ENCODE measurements around the gene BTBD10. TPM values are rescaled to one million over a fixed set of nuclear protein-coding genes. Genes with fewer than 3 reads are reported as not detected.

Gene BTBD10
- total RNA-seq, 1 experiment from 2014 or later = 58.0 TPM

DNA sequence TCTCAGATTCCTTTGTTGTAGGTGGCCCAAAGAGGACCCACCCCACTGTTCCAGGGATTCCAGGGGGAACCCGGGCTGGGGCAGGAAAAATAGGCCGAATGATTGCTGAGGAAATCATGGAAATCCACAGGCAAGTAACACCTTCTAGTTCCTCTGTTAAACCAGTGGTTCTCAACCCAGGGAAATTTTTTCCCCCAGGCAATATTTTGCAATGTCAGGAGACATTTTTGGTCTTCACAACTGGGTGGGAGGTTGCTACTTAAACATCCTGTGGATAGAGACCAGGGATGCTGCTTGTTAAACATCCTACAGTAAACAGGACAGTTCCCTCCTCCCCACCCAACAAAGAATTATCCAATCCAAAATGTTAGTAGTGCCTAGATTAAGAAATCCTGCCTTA is 84.7 kb downstream of the BTBD10 start:
- Histone ChIP-seq H2AFZ (ENCODE audit: low read length) (no peak overlapping the region), H4K20me1 (ENCODE audit: insufficient read depth, low read depth, low read length) (no peaks in the 10 kb centered on the region), H3K9me2 (replicated peaks; ENCODE audit: insufficient read depth, low read length) (no peaks in the 10 kb centered on the region), H3K36me3 (ENCODE audit: insufficient read depth, low read length) (peaks cover 4% of the 10 kb centered on the region; the same call in 1 of the 2 replicates), H3K9me3 (ENCODE audit: low read length) (no peaks in the 10 kb centered on the region), H3K4me1 (ENCODE audit: low read length) (no peaks in the 10 kb centered on the region), H3K4me3 (ENCODE audit: low read length) (no peak overlapping the region), H3K27me3 (ENCODE audit: low read length) (no peaks in the 10 kb centered on the region), H3K9ac (ENCODE audit: low read length) (no peak overlapping the region), H3K79me2 (ENCODE audit: low read length) (no peaks in the 10 kb centered on the region), H3K27ac (ENCODE audit: low read length) (no peak overlapping the region), H3K4me2 (ENCODE audit: low read depth, low read length, poor library complexity, severe bottlenecking) (no peak overlapping the region)
- DNase-seq = no peak

GRCh38 chr11:13376838-13377237 is 86.2 kb downstream of the BTBD10 start:
- H3K79me2 ChIP-seq (ENCODE audit: low read length) = no peaks in the 10 kb centered on the region
- H2AFZ ChIP-seq (ENCODE audit: low read length) = no peak overlapping the region
- no peak overlapping the region for H3K4me3 ChIP-seq (ENCODE audit: low read length)
- DNase-seq = no peak
- H3K4me2 ChIP-seq (ENCODE audit: low read depth, low read length, poor library complexity, severe bottlenecking) = no peak overlapping the region
- H3K27me3 ChIP-seq (ENCODE audit: low read length) = no peaks in the 10 kb centered on the region
- H3K9ac ChIP-seq (ENCODE audit: low read length) = no peak overlapping the region
- no peaks in the 10 kb centered on the region for H3K4me1 ChIP-seq (ENCODE audit: low read length)
- no peak overlapping the region for H3K27ac ChIP-seq (ENCODE audit: low read length)
- H3K9me2 ChIP-seq (replicated peaks; ENCODE audit: insufficient read depth, low read length) = no peaks in the 10 kb centered on the region
- no peaks in the 10 kb centered on the region for H3K9me3 ChIP-seq (ENCODE audit: low read length)
- H3K36me3 ChIP-seq (ENCODE audit: insufficient read depth, low read length) = no peaks in the 10 kb centered on the region
- no peaks in the 10 kb centered on the region for H4K20me1 ChIP-seq (ENCODE audit: insufficient read depth, low read depth, low read length)

DNA sequence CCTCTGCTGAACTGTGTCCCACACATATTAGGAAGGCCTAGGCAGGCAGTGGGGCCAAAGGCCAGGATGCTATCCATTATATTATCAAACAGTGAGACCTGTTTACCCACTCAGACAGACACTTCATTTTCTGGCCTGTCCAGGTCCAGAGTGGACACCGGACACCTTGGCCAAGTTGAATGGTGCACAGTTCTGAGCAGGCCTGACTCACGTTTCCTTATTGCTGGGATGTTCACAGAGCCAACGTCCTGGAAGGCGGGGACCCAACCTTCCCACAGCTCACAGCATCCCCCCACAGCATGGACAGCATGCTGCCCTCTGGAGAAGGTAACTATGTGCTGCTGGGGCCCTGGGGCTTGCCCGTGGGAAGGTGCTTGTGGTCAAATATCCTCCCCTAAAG is 86.6 kb downstream of the BTBD10 start:
- no peak overlapping the region for H3K4me3 ChIP-seq (ENCODE audit: low read length)
- H3K4me2 ChIP-seq (ENCODE audit: low read depth, low read length, poor library complexity, severe bottlenecking) = no peak overlapping the region
- H3K79me2 ChIP-seq (ENCODE audit: low read length) = no peaks in the 10 kb centered on the region
- no peak for DNase-seq
- H3K27me3 ChIP-seq (ENCODE audit: low read length) = no peaks in the 10 kb centered on the region
- H4K20me1 ChIP-seq (ENCODE audit: insufficient read depth, low read depth, low read length) = no peaks in the 10 kb centered on the region
- H3K4me1 ChIP-seq (ENCODE audit: low read length) = no peaks in the 10 kb centered on the region
- no peak overlapping the region for H3K27ac ChIP-seq (ENCODE audit: low read length)
- H3K9me2 ChIP-seq (replicated peaks; ENCODE audit: insufficient read depth, low read length) = no peaks in the 10 kb centered on the region
- H3K9me3 ChIP-seq (ENCODE audit: low read length) = no peaks in the 10 kb centered on the region
- no peak overlapping the region for H3K9ac ChIP-seq (ENCODE audit: low read length)
- no peaks in the 10 kb centered on the region for H3K36me3 ChIP-seq (ENCODE audit: insufficient read depth, low read length)
- no peak overlapping the region for H2AFZ ChIP-seq (ENCODE audit: low read length)

DNA sequence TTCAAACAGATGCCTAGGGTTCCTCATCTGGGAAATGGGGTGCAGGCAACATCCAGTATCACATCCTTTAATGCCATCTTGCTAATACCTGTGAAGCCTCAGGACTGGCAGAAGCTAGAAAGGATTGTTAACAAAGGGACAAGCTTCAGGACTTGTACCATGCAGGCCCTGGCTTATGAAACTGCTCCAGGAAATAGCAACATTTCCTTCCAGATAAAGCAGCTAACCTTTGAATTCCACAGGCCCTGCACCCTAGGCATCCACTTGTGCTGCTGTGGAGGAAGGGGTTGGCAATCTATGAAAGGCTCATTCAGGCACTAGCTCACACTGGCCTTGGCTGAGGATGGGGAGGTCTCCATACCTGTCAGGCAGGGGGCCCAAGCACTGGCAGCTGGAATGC is 87.2 kb downstream of the BTBD10 start:
- Histone ChIP-seq H3K79me2 (ENCODE audit: low read length) (no peaks in the 10 kb centered on the region), H2AFZ (ENCODE audit: low read length) (no peak overlapping the region), H3K9ac (ENCODE audit: low read length) (no peak overlapping the region), H3K4me1 (ENCODE audit: low read length) (no peaks in the 10 kb centered on the region), H3K4me2 (ENCODE audit: low read depth, low read length, poor library complexity, severe bottlenecking) (no peak overlapping the region), H3K27me3 (ENCODE audit: low read length) (no peaks in the 10 kb centered on the region), H3K27ac (ENCODE audit: low read length) (no peak overlapping the region), H4K20me1 (ENCODE audit: insufficient read depth, low read depth, low read length) (no peaks in the 10 kb centered on the region), H3K36me3 (ENCODE audit: insufficient read depth, low read length) (no peaks in the 10 kb centered on the region), H3K9me2 (replicated peaks; ENCODE audit: insufficient read depth, low read length) (no peaks in the 10 kb centered on the region), H3K4me3 (ENCODE audit: low read length) (no peak overlapping the region), H3K9me3 (ENCODE audit: low read length) (no peaks in the 10 kb centered on the region)
- DNase-seq = no peak

GRCh38 chr11:13373216-13373615 is 89.8 kb downstream of the BTBD10 start:
- Histone ChIP-seq H3K27me3 (ENCODE audit: low read length) (no peaks in the 10 kb centered on the region), H3K4me3 (ENCODE audit: low read length) (no peak overlapping the region), H3K79me2 (ENCODE audit: low read length) (no peaks in the 10 kb centered on the region), H2AFZ (ENCODE audit: low read length) (no peak overlapping the region), H3K36me3 (ENCODE audit: insufficient read depth, low read length) (no peaks in the 10 kb centered on the region), H3K27ac (ENCODE audit: low read length) (no peak overlapping the region), H4K20me1 (ENCODE audit: insufficient read depth, low read depth, low read length) (no peaks in the 10 kb centered on the region), H3K4me1 (ENCODE audit: low read length) (no peaks in the 10 kb centered on the region; the same call in 1 of the 2 replicates), H3K9me3 (ENCODE audit: low read length) (no peaks in the 10 kb centered on the region), H3K4me2 (ENCODE audit: low read depth, low read length, poor library complexity, severe bottlenecking) (no peak overlapping the region), H3K9me2 (replicated peaks; ENCODE audit: insufficient read depth, low read length) (no peaks in the 10 kb centered on the region), H3K9ac (ENCODE audit: low read length) (no peak overlapping the region)
- no peak for DNase-seq

DNA sequence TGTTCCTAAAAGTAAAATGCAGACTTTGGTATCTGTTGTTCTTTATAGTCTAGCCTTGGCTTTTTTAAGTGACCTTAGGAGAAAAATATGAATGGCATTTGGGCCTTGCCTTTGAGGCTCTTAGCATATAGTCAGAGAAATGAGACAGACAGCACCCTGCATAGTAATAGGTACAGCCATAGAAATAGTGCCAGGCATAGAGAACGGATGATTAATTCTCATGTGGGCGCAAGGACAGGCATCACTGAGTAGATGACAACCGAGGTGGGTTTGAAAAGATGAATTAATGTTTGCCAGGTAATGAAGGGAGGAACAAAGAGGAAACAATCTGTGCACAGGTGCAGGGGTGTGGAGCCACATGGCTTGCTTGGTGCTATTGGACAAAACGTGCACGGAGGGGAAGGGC is 95.0 kb downstream of the BTBD10 start:
- Histone ChIP-seq H3K79me2 (ENCODE audit: low read length) (no peaks in the 10 kb centered on the region), H3K4me1 (ENCODE audit: low read length) (peaks cover 9% of the 10 kb centered on the region), H2AFZ (ENCODE audit: low read length) (no peak overlapping the region), H3K4me3 (ENCODE audit: low read length) (no peak overlapping the region), H3K9me2 (replicated peaks; ENCODE audit: insufficient read depth, low read length) (no peaks in the 10 kb centered on the region), H3K27me3 (ENCODE audit: low read length) (no peaks in the 10 kb centered on the region), H4K20me1 (ENCODE audit: insufficient read depth, low read depth, low read length) (no peaks in the 10 kb centered on the region), H3K9me3 (ENCODE audit: low read length) (no peaks in the 10 kb centered on the region), H3K27ac (ENCODE audit: low read length) (no peak overlapping the region), H3K36me3 (ENCODE audit: insufficient read depth, low read length) (no peaks in the 10 kb centered on the region), H3K9ac (ENCODE audit: low read length) (no peak overlapping the region), H3K4me2 (ENCODE audit: low read depth, low read length, poor library complexity, severe bottlenecking) (no peak overlapping the region)
- no peak for DNase-seq

DNA sequence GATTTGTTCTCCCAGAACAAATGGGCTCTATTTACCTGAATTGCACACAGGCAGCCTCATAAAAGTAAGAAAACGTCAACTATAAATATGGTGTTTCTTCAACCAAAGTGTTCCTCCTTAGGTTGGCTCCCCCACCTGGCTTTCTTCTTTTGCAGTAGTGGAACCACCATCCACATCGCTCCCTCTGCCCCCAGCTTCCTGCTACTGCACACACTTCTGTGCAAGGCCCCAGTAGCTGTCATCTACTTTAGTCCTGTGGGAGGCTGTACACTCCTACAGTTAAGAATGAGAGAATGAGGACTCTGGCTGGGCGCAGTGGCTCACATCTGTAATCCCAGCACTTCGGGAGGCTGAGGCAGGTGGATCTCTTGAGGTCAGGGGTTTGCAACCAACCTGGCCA is 95.9 kb downstream of the BTBD10 start:
- H3K9ac ChIP-seq (ENCODE audit: low read length) = no peak overlapping the region
- DNase-seq = peak; percentile 44
- H2AFZ ChIP-seq (ENCODE audit: low read length) = no peak overlapping the region
- H3K9me2 ChIP-seq (replicated peaks; ENCODE audit: insufficient read depth, low read length) = no peaks in the 10 kb centered on the region
- no peaks in the 10 kb centered on the region for H3K27me3 ChIP-seq (ENCODE audit: low read length)
- H3K27ac ChIP-seq (ENCODE audit: low read length) = no peak overlapping the region
- peaks cover 9% of the 10 kb centered on the region for H3K4me1 ChIP-seq (ENCODE audit: low read length)
- no peaks in the 10 kb centered on the region for H3K36me3 ChIP-seq (ENCODE audit: insufficient read depth, low read length)
- H3K9me3 ChIP-seq (ENCODE audit: low read length) = no peaks in the 10 kb centered on the region
- H3K4me2 ChIP-seq (ENCODE audit: low read depth, low read length, poor library complexity, severe bottlenecking) = no peak overlapping the region
- no peaks in the 10 kb centered on the region for H4K20me1 ChIP-seq (ENCODE audit: insufficient read depth, low read depth, low read length)
- H3K79me2 ChIP-seq (ENCODE audit: low read length) = no peaks in the 10 kb centered on the region
- H3K4me3 ChIP-seq (ENCODE audit: low read length) = no peak overlapping the region

- no peak overlapping the region for H3K27ac ChIP-seq (ENCODE audit: low read length)
- H3K4me2 ChIP-seq (ENCODE audit: low read depth, low read length, poor library complexity, severe bottlenecking) = no peak overlapping the region
- no peaks in the 10 kb centered on the region for H3K9me2 ChIP-seq (replicated peaks; ENCODE audit: insufficient read depth, low read length)
- no peaks in the 10 kb centered on the region for H3K27me3 ChIP-seq (ENCODE audit: low read length)
- H3K4me3 ChIP-seq (ENCODE audit: low read length) = no peak overlapping the region
- no peaks in the 10 kb centered on the region for H4K20me1 ChIP-seq (ENCODE audit: insufficient read depth, low read depth, low read length)
- no peaks in the 10 kb centered on the region for H3K9me3 ChIP-seq (ENCODE audit: low read length)
- no peak for DNase-seq
- no peaks in the 10 kb centered on the region for H3K36me3 ChIP-seq (ENCODE audit: insufficient read depth, low read length)
- peaks cover 9% of the 10 kb centered on the region for H3K4me1 ChIP-seq (ENCODE audit: low read length)
- no peak overlapping the region for H3K9ac ChIP-seq (ENCODE audit: low read length)
- no peak overlapping the region for H2AFZ ChIP-seq (ENCODE audit: low read length)
- H3K79me2 ChIP-seq (ENCODE audit: low read length) = no peaks in the 10 kb centered on the region
These were observed 96.6 kb downstream of the BTBD10 start for GRCh38 chr11:13366266-13367026.

All from Karpas-422 (cell line).